Measurements from ENCODE around the gene PRKCH. TPM values are rescaled to one million over a fixed set of nuclear protein-coding genes. Genes with fewer than 3 reads are reported as not detected.
A peak's percentile ranks its signal among the peaks of the same experiment; 100 is the strongest.

The PRKCH gene
- total RNA-seq, 1 donor from 2014 or later: 20.2 TPM

DNA sequence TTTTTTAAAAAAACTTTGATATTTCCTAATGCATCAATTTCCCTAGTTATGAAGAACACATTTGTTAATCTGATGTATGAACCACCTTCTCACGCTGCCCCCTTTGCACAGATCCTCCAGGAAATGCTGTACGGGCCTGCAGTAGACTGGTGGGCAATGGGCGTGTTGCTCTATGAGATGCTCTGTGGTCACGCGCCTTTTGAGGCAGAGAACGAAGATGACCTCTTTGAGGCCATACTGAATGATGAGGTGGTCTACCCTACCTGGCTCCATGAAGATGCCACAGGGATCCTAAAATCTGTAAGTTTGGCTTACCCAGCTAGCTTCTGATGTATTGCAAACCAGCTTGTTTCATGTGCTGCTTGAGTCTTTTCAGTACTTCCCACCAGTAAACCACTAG is 208.9 kb downstream of the PRKCH start:
- TF ChIP-seq, protein P1, sequence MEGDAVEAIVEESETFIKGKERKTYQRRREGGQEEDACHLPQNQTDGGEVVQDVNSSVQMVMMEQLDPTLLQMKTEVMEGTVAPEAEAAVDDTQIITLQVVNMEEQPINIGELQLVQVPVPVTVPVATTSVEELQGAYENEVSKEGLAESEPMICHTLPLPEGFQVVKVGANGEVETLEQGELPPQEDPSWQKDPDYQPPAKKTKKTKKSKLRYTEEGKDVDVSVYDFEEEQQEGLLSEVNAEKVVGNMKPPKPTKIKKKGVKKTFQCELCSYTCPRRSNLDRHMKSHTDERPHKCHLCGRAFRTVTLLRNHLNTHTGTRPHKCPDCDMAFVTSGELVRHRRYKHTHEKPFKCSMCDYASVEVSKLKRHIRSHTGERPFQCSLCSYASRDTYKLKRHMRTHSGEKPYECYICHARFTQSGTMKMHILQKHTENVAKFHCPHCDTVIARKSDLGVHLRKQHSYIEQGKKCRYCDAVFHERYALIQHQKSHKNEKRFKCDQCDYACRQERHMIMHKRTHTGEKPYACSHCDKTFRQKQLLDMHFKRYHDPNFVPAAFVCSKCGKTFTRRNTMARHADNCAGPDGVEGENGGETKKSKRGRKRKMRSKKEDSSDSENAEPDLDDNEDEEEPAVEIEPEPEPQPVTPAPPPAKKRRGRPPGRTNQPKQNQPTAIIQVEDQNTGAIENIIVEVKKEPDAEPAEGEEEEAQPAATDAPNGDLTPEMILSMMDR (IDR thresholded peaks at IDR 0.05): no peak
- no peaks in the 10 kb centered on the region for H3K9me3 ChIP-seq

DNA sequence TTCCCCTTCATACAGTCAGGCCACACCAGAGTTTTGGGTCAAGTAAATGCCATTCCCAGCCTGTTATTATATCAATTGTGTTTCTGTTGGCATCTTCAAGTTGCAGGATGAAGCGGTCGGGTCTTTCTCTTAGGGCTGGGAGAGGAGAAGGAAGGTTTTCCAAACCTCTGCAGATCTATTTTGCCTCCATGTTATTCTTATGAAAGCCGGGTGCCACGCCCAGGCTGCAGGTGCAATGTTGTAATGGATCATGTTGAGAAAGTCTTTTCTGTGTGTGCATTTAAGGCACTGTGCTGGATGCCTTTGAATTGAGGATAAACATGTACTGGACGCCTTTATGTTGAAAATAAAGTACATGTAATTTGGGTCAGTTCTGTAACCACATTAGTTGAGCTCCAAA is 209.5 kb downstream of the PRKCH start:
- intact Hi-C loops (cut with DNase I): loop anchor here (5.0 kb wide), 1 partner anchor 1756 kb away; no protein-coding TSS in a partner anchor
- H3K9me3 ChIP-seq: no peaks in the 10 kb centered on the region
- no peaks in the 10 kb centered on the region for H3K27me3 ChIP-seq
- TF ChIP-seq, protein P1 (IDR thresholded peaks at IDR 0.05): no peak
- H3K4me1 ChIP-seq: peaks cover 11 to 14% of the 10 kb centered on the region in 2 donors
- DNase-seq (ENCODE audit: low spot score in 2 of 2): peak in 1 of 2 donors; percentile 22
- H3K36me3 ChIP-seq: no peaks in the 10 kb centered on the region
- H3K4me3 ChIP-seq: no peak overlapping the region
- H3K27ac ChIP-seq: no peak overlapping the region

More for the DNA sequence above, 208.9 kb downstream of the PRKCH start:
- peak in 1 of 2 donors; percentile 16 for DNase-seq (ENCODE audit: low spot score in 2 of 2)
- no peaks in the 10 kb centered on the region for H3K27me3 ChIP-seq
- peaks cover 12 to 19% of the 10 kb centered on the region in 2 donors for H3K4me1 ChIP-seq
- intact Hi-C loops (cut with DNase I): loop anchor here (5.0 kb wide), 1 partner anchor 1757 kb away; no protein-coding TSS in a partner anchor
- H3K36me3 ChIP-seq: no peaks in the 10 kb centered on the region
- H3K27ac ChIP-seq: no peak overlapping the region
- no peak overlapping the region for H3K4me3 ChIP-seq

DNA sequence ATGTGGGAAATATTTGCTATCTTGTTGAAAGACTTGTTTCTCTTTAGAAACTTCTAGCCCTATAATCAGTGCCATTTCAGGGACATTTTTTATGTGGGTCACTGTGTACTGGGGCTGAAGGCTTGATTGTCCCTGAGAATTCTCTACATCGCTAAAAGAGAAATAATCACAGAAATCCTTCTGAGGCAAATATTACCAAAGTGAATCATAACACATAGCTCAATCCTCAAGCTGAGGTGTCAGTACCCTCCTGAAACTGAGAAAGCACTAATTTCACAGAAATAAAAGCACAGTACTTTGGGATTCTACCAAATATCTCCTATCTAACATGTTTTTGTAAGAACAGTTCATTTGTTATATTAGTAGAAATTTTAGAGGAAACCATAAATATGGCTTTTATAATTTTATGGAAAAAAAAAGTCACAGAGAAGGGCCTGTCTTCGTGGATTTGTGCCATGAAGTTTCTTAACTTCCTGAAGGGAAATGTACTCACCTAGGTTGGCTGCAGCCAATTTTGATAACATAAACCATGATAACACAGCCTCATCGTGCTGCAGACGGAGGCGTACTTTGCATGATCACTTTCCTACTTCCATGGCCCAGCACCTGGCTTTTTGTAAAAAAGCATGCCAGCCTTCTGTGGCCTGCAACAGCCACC is 210.2 kb downstream of the PRKCH start:
- Histone ChIP-seq H3K27ac (no peak overlapping the region), H3K27me3 (no peaks in the 10 kb centered on the region), H3K9me3 (no peaks in the 10 kb centered on the region), H3K4me3 (no peak overlapping the region), H3K36me3 (no peaks in the 10 kb centered on the region), H3K4me1 (peaks cover 4 to 7% of the 10 kb centered on the region in 2 donors)
- DNase-seq (ENCODE audit: low spot score in 2 of 2): no peak
- TF ChIP-seq, protein P1 (IDR thresholded peaks at IDR 0.05): no peak
- intact Hi-C loops (cut with DNase I): loop anchor here (5.0 kb wide), 1 partner anchor 1756 kb away; no protein-coding TSS in a partner anchor

DNA sequence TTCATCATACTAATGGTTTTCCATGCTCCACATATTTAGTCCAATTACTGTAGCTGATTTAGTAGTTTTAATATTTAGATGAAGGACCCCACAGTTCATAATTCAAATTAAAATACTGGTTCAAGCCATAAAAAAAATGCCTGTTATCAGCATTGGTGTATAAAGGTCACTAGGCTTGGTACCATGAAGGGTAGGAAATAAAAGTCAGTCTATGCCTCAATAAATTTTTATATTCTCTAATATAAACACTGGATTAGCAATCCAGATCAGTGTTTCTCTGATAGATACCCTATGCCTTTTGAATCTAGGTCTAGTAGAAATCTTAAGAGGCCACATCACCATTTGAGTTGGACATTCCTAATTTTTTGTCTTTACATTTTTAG is 210.7 kb downstream of the PRKCH start:
- no peak overlapping the region for H3K4me3 ChIP-seq
- no peaks in the 10 kb centered on the region for H3K36me3 ChIP-seq
- no peak overlapping the region for H3K27ac ChIP-seq
- peaks cover 0 to 4% of the 10 kb centered on the region in 2 donors for H3K4me1 ChIP-seq
- H3K9me3 ChIP-seq: no peaks in the 10 kb centered on the region
- no peak for DNase-seq (ENCODE audit: low spot score in 2 of 2)
- TF ChIP-seq, protein P1 (IDR thresholded peaks at IDR 0.05): no peak
- intact Hi-C loops (cut with DNase I): loop anchor here (5.0 kb wide), 1 partner anchor 1755 kb away; no protein-coding TSS in a partner anchor
- H3K27me3 ChIP-seq: no peaks in the 10 kb centered on the region

DNA sequence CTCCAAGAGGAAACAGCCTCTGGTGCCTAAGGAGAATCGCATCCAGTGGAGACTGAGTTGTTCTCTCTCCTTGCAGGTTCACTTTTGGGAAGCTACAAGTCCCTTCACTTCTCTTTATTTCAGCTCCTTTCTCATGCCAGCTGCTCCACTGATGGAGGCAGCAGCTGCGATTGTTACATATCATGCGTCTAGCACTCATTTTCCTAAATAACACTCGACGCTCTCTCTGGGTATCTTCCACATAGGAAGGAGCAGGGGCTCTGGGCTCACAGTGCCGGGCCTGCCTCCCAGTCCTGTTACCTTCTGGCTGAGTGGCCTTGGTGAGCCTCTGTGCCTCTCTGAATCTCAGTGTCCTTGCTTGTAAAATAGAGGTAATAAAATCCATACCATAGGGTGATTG is 211.4 kb downstream of the PRKCH start:
- Histone ChIP-seq H3K9me3 (no peaks in the 10 kb centered on the region), H3K27ac (no peak overlapping the region), H3K4me3 (no peak overlapping the region), H3K4me1 (peaks cover 0 to 1% of the 10 kb centered on the region in 2 donors), H3K27me3 (no peaks in the 10 kb centered on the region), H3K36me3 (no peaks in the 10 kb centered on the region)
- TF ChIP-seq, protein P1 (IDR thresholded peaks at IDR 0.05): no peak
- DNase-seq (ENCODE audit: low spot score in 2 of 2): peak in 1 of 2 donors; percentile 51
- intact Hi-C loops (cut with DNase I): loop anchor here (5.0 kb wide), 1 partner anchor 1755 kb away; no protein-coding TSS in a partner anchor

All from ascending aorta (tissue), 2 donors.